ENCODE measurements around the gene RPL18A.

Gene RPL18A

GRCh38 chr19:17859533-17860330 lies at the start of gene RPL18A:
RPL18A (plus strand) TSS chr19:17859910; CDS start chr19:17859957, 47 bp downstream.
- peak; percentile 95 for DNase-seq

GRCh38 chr19:17811103-17811502 lies 48.6 kb upstream of the RPL18A start:
- DNase-seq, result no peak

- no peak for DNase-seq
Observed at GRCh38 chr19:17811681-17812080, 48.0 kb upstream of the RPL18A start.

GRCh38 chr19:17812099-17812498 lies 47.6 kb upstream of the RPL18A start:
- DNase-seq, result no peak

- DNase-seq, result no peak
Observed at GRCh38 chr19:17817668-17818363, 41.9 kb upstream of the RPL18A start.

- DNase-seq, result no peak
Observed at GRCh38 chr19:17821190-17821589, 38.5 kb upstream of the RPL18A start, which contains the start of gene INSL3. INSL3 (minus strand) TSS chr19:17821519; CDS start chr19:17821506, 13 bp downstream.

GRCh38 chr19:17824339-17824738 lies 35.4 kb upstream of the RPL18A start:
- DNase-seq, result no peak

- no peak for DNase-seq
Observed at GRCh38 chr19:17826508-17827056, 33.1 kb upstream of the RPL18A start.

GRCh38 chr19:17829855-17830566 lies 29.7 kb upstream of the RPL18A start:
- DNase-seq, result no peak

- no peak for DNase-seq
Observed at GRCh38 chr19:17830567-17831418, 28.9 kb upstream of the RPL18A start.

- no peak for DNase-seq
Observed at GRCh38 chr19:17831419-17831888, 28.3 kb upstream of the RPL18A start.

- DNase-seq, result no peak
Observed at GRCh38 chr19:17832443-17833208, 27.1 kb upstream of the RPL18A start.

- DNase-seq, result no peak
Observed at GRCh38 chr19:17834350-17835181, 25.1 kb upstream of the RPL18A start.

GRCh38 chr19:17835182-17836006 lies 24.3 kb upstream of the RPL18A start:
- DNase-seq, result no peak

GRCh38 chr19:17836530-17836929 lies 23.2 kb upstream of the RPL18A start:
- DNase-seq, result no peak

- no peak for DNase-seq
Observed at GRCh38 chr19:17837972-17838371, 21.7 kb upstream of the RPL18A start.

- DNase-seq, result no peak
Observed at GRCh38 chr19:17840019-17840418, 19.7 kb upstream of the RPL18A start.

GRCh38 chr19:17841371-17841809 lies 18.3 kb upstream of the RPL18A start:
- DNase-seq, result no peak
